ENCODE results near the gene TTLL11. TPM values are rescaled to one million over a fixed set of nuclear protein-coding genes. Genes with fewer than 3 reads are reported as not detected.
A peak's percentile ranks its signal among the peaks of the same experiment; 100 is the strongest.
"Not testable (repeated sequence)": the region's sequence is repeated elsewhere in the genome, so short reads cannot be mapped to it uniquely, and the experiment has no call there.

The TTLL11 gene
- total RNA-seq, 2 donors from 2014 or later: 11.8 to 20.4 TPM

GRCh38 chr9:122031157-122031556 is 62.0 kb downstream of the TTLL11 start:
- intact Hi-C loops (cut with DNase I): no loop called here
- no peak for DNase-seq (ENCODE audit: low spot score)

GRCh38 chr9:122030357-122030756 is 62.8 kb downstream of the TTLL11 start:
- intact Hi-C loops (cut with DNase I): no loop called here
- DNase-seq (ENCODE audit: low spot score): no peak

GRCh38 chr9:122029898-122030297 is 63.2 kb downstream of the TTLL11 start:
- intact Hi-C loops (cut with DNase I): no loop called here
- DNase-seq (ENCODE audit: low spot score): no peak

- no peak for DNase-seq (ENCODE audit: low spot score)
- intact Hi-C loops (cut with DNase I): no loop called here
These were observed 65.0 kb downstream of the TTLL11 start for GRCh38 chr9:122028089-122028488.

GRCh38 chr9:122020398-122020797 is 72.7 kb downstream of the TTLL11 start:
- intact Hi-C loops (cut with DNase I): no loop called here
- no peak for DNase-seq (ENCODE audit: low spot score)

GRCh38 chr9:122016744-122017143 is 76.4 kb downstream of the TTLL11 start:
- intact Hi-C loops (cut with DNase I): no loop called here
- DNase-seq (ENCODE audit: low spot score): no peak

- DNase-seq (ENCODE audit: low spot score): no peak
- intact Hi-C loops (cut with DNase I): no loop called here
These were observed 76.8 kb downstream of the TTLL11 start for GRCh38 chr9:122016309-122016708.

GRCh38 chr9:122015170-122015821 is 77.8 kb downstream of the TTLL11 start:
- intact Hi-C loops (cut with DNase I): no loop called here
- peak; percentile 82 for DNase-seq (ENCODE audit: low spot score)

GRCh38 chr9:122011818-122012498 is 81.2 kb downstream of the TTLL11 start:
- intact Hi-C loops (cut with DNase I): no loop called here
- no peak for DNase-seq (ENCODE audit: low spot score)

GRCh38 chr9:122008559-122008958 is 84.5 kb downstream of the TTLL11 start:
- intact Hi-C loops (cut with DNase I): no loop called here
- DNase-seq (ENCODE audit: low spot score): no peak

GRCh38 chr9:122007837-122008236 is 85.3 kb downstream of the TTLL11 start:
- intact Hi-C loops (cut with DNase I): no loop called here
- no peak for DNase-seq (ENCODE audit: low spot score)

- intact Hi-C loops (cut with DNase I): no loop called here
- no peak for DNase-seq (ENCODE audit: low spot score)
These were observed 87.5 kb downstream of the TTLL11 start for GRCh38 chr9:122005597-122005996.

- DNase-seq (ENCODE audit: low spot score): no peak
- intact Hi-C loops (cut with DNase I): no loop called here
These were observed 88.5 kb downstream of the TTLL11 start for GRCh38 chr9:122004589-122004988.

GRCh38 chr9:122001491-122002201 is 91.5 kb downstream of the TTLL11 start:
- intact Hi-C loops (cut with DNase I): no loop called here
- no peak for DNase-seq (ENCODE audit: low spot score)

GRCh38 chr9:122000526-122000925 is 92.6 kb downstream of the TTLL11 start:
- intact Hi-C loops (cut with DNase I); DNase-seq (ENCODE audit: low spot score): not testable (repeated sequence)

GRCh38 chr9:121999556-121999955 is 93.6 kb downstream of the TTLL11 start:
- no peak for DNase-seq (ENCODE audit: low spot score)
- intact Hi-C loops (cut with DNase I): no loop called here

GRCh38 chr9:121998513-121999049 is 94.5 kb downstream of the TTLL11 start:
- DNase-seq (ENCODE audit: low spot score): no peak
- intact Hi-C loops (cut with DNase I): no loop called here

- intact Hi-C loops (cut with DNase I): no loop called here
- DNase-seq (ENCODE audit: low spot score): no peak
These were observed 95.3 kb downstream of the TTLL11 start for GRCh38 chr9:121997791-121998190.

GRCh38 chr9:121996783-121997182 is 96.3 kb downstream of the TTLL11 start:
- intact Hi-C loops (cut with DNase I): no loop called here

GRCh38 chr9:121995997-121996396 is 97.1 kb downstream of the TTLL11 start:
- DNase-seq (ENCODE audit: low spot score): no peak
- intact Hi-C loops (cut with DNase I): no loop called here

More at GRCh38 chr9:121996783-121997182, 96.3 kb downstream of the TTLL11 start:
- DNase-seq (ENCODE audit: low spot score): no peak

All from posterior vena cava (tissue), 2 donors.